ENCODE data around the gene HNRNPUL1. TPM values are rescaled to one million over a fixed set of nuclear protein-coding genes. Genes with fewer than 3 reads are reported as not detected.

HNRNPUL1 gene
- polyA plus RNA-seq, 4 donors: 76.3 to 139 (median 99.1) TPM

- Histone ChIP-seq H3K4me1 (ENCODE audit: control insufficient read depth in 3 of 3, insufficient read depth in 2 of 3, low read depth in 1 of 3, low read length in 2 of 3) (peaks cover 0 to 22% (median 0%) of the 10 kb centered on the region in 3 donors), H3K4me3 (ENCODE audit: low read depth in 1 of 3, low read length in 3 of 3) (no peak overlapping the region), H3K9me3 (ENCODE audit: control insufficient read depth in 2 of 2, insufficient read depth in 1 of 2, low read depth in 1 of 2, low read length in 1 of 2) (no peaks in the 10 kb centered on the region), H3K27ac (ENCODE audit: low read depth in 1 of 3, low read length in 2 of 3) (no peak overlapping the region), H3K36me3 (ENCODE audit: control insufficient read depth in 3 of 3, insufficient read depth in 2 of 3, low read depth in 1 of 3, low read length in 3 of 3) (peaks cover 0 to 20% (median 6%) of the 10 kb centered on the region in 3 donors), H3K27me3 (ENCODE audit: control insufficient read depth in 3 of 3, insufficient read depth in 3 of 3, low read length in 3 of 3) (peaks cover 0 to 33% (median 0%) of the 10 kb centered on the region in 3 donors)
- FAIRE-seq (no peak), DNase-seq (no peak)
- 46 to 65% (median 55%) methylated on average over 30 to 47 of the region's 47 CpGs for WGBS, 3 donors
Measured at GRCh38 chr19:41330946-41331678, 66.9 kb downstream of the HNRNPUL1 start.

GRCh38 chr19:41332000-41332399 lies 67.8 kb downstream of the HNRNPUL1 start:
- Histone ChIP-seq H3K36me3 (ENCODE audit: control insufficient read depth in 3 of 3, insufficient read depth in 2 of 3, low read depth in 1 of 3, low read length in 3 of 3) (peaks cover 0 to 20% (median 6%) of the 10 kb centered on the region in 3 donors), H3K4me1 (ENCODE audit: control insufficient read depth in 3 of 3, insufficient read depth in 2 of 3, low read depth in 1 of 3, low read length in 2 of 3) (peaks cover 0 to 13% (median 0%) of the 10 kb centered on the region in 3 donors), H3K4me3 (ENCODE audit: low read depth in 1 of 3, low read length in 3 of 3) (no peak overlapping the region), H3K27ac (ENCODE audit: low read depth in 1 of 3, low read length in 2 of 3) (no peak overlapping the region), H3K27me3 (ENCODE audit: control insufficient read depth in 3 of 3, insufficient read depth in 3 of 3, low read length in 3 of 3) (peaks cover 0 to 24% (median 0%) of the 10 kb centered on the region in 3 donors), H3K9me3 (ENCODE audit: control insufficient read depth in 2 of 2, insufficient read depth in 1 of 2, low read depth in 1 of 2, low read length in 1 of 2) (no peaks in the 10 kb centered on the region)
- no peak for DNase-seq
- no peak for FAIRE-seq
- WGBS, 3 donors: 86 to 90% (median 88%) methylated on average over 16 of the region's 16 CpGs

GRCh38 chr19:41332468-41332867 lies 68.3 kb downstream of the HNRNPUL1 start:
- H3K36me3 ChIP-seq (ENCODE audit: control insufficient read depth in 3 of 3, insufficient read depth in 2 of 3, low read depth in 1 of 3, low read length in 3 of 3): peaks cover 0 to 20% (median 6%) of the 10 kb centered on the region in 3 donors
- peaks cover 0 to 8% (median 0%) of the 10 kb centered on the region in 3 donors for H3K4me1 ChIP-seq (ENCODE audit: control insufficient read depth in 3 of 3, insufficient read depth in 2 of 3, low read depth in 1 of 3, low read length in 2 of 3)
- FAIRE-seq: no peak

GRCh38 chr19:41334793-41335192 lies 70.6 kb downstream of the HNRNPUL1 start:
- no peak overlapping the region for H3K4me3 ChIP-seq (ENCODE audit: low read depth in 1 of 3, low read length in 3 of 3)
- H3K4me1 ChIP-seq (ENCODE audit: control insufficient read depth in 3 of 3, insufficient read depth in 2 of 3, low read depth in 1 of 3, low read length in 2 of 3): no peaks in the 10 kb centered on the region
- FAIRE-seq (no peak), DNase-seq (no peak)
- 66 to 68% (median 68%) methylated on average over 5 of the region's 5 CpGs for WGBS, 3 donors
- H3K27ac ChIP-seq (ENCODE audit: low read depth in 1 of 3, low read length in 2 of 3): peak overlapping the region in 1 of 3 donors; percentile 62
- peaks cover 0 to 17% (median 0%) of the 10 kb centered on the region in 3 donors for H3K27me3 ChIP-seq (ENCODE audit: control insufficient read depth in 3 of 3, insufficient read depth in 3 of 3, low read length in 3 of 3)
- no peaks in the 10 kb centered on the region for H3K9me3 ChIP-seq (ENCODE audit: control insufficient read depth in 2 of 2, insufficient read depth in 1 of 2, low read depth in 1 of 2, low read length in 1 of 2)
- peaks cover 0 to 13% (median 6%) of the 10 kb centered on the region in 3 donors for H3K36me3 ChIP-seq (ENCODE audit: control insufficient read depth in 3 of 3, insufficient read depth in 2 of 3, low read depth in 1 of 3, low read length in 3 of 3)

More at GRCh38 chr19:41332468-41332867, 68.3 kb downstream of the HNRNPUL1 start:
- Histone ChIP-seq H3K27ac (ENCODE audit: low read depth in 1 of 3, low read length in 2 of 3) (no peak overlapping the region), H3K27me3 (ENCODE audit: control insufficient read depth in 3 of 3, insufficient read depth in 3 of 3, low read length in 3 of 3) (peaks cover 0 to 20% (median 0%) of the 10 kb centered on the region in 3 donors), H3K9me3 (ENCODE audit: control insufficient read depth in 2 of 2, insufficient read depth in 1 of 2, low read depth in 1 of 2, low read length in 1 of 2) (no peaks in the 10 kb centered on the region), H3K4me3 (ENCODE audit: low read depth in 1 of 3, low read length in 3 of 3) (no peak overlapping the region)
- no peak for DNase-seq
- WGBS, 3 donors: 71 to 87% (median 75%) methylated on average over 5 of the region's 5 CpGs

GRCh38 chr19:41335467-41335866 lies 71.3 kb downstream of the HNRNPUL1 start:
- DNase-seq (no peak), FAIRE-seq (no peak)
- Histone ChIP-seq H3K27me3 (ENCODE audit: control insufficient read depth in 3 of 3, insufficient read depth in 3 of 3, low read length in 3 of 3) (peaks cover 0 to 15% (median 0%) of the 10 kb centered on the region in 3 donors), H3K36me3 (ENCODE audit: control insufficient read depth in 3 of 3, insufficient read depth in 2 of 3, low read depth in 1 of 3, low read length in 3 of 3) (peaks cover 0 to 13% (median 6%) of the 10 kb centered on the region in 3 donors), H3K9me3 (ENCODE audit: control insufficient read depth in 2 of 2, insufficient read depth in 1 of 2, low read depth in 1 of 2, low read length in 1 of 2) (no peaks in the 10 kb centered on the region), H3K4me3 (ENCODE audit: low read depth in 1 of 3, low read length in 3 of 3) (no peak overlapping the region), H3K4me1 (ENCODE audit: control insufficient read depth in 3 of 3, insufficient read depth in 2 of 3, low read depth in 1 of 3, low read length in 2 of 3) (no peaks in the 10 kb centered on the region), H3K27ac (ENCODE audit: low read depth in 1 of 3, low read length in 2 of 3) (no peak overlapping the region)
- WGBS, 3 donors: 89 to 94% (median 91%) methylated on average over 10 of the region's 10 CpGs

- Histone ChIP-seq H3K4me1 (ENCODE audit: control insufficient read depth in 3 of 3, insufficient read depth in 2 of 3, low read depth in 1 of 3, low read length in 2 of 3) (no peaks in the 10 kb centered on the region), H3K27ac (ENCODE audit: low read depth in 1 of 3, low read length in 2 of 3) (no peak overlapping the region), H3K27me3 (ENCODE audit: control insufficient read depth in 3 of 3, insufficient read depth in 3 of 3, low read length in 3 of 3) (no peaks in the 10 kb centered on the region), H3K36me3 (ENCODE audit: control insufficient read depth in 3 of 3, insufficient read depth in 2 of 3, low read depth in 1 of 3, low read length in 3 of 3) (peaks cover 0 to 14% (median 2%) of the 10 kb centered on the region in 3 donors), H3K9me3 (ENCODE audit: control insufficient read depth in 2 of 2, insufficient read depth in 1 of 2, low read depth in 1 of 2, low read length in 1 of 2) (no peaks in the 10 kb centered on the region), H3K4me3 (ENCODE audit: low read depth in 1 of 3, low read length in 3 of 3) (no peak overlapping the region)
- 92 to 97% (median 94%) methylated on average over 5 of the region's 5 CpGs for WGBS, 3 donors
- FAIRE-seq (no peak), DNase-seq (no peak)
Measured at GRCh38 chr19:41339936-41340335, 75.8 kb downstream of the HNRNPUL1 start.

GRCh38 chr19:41341669-41342490 lies 77.7 kb downstream of the HNRNPUL1 start:
- DNase-seq (peak; percentile 47 to 61), FAIRE-seq (no peak)
- no peak overlapping the region for H3K4me3 ChIP-seq (ENCODE audit: low read depth in 1 of 3, low read length in 3 of 3)
- 64 to 77% (median 70%) methylated on average over 20 of the region's 20 CpGs for WGBS, 3 donors
- H3K27me3 ChIP-seq (ENCODE audit: control insufficient read depth in 3 of 3, insufficient read depth in 3 of 3, low read length in 3 of 3): no peaks in the 10 kb centered on the region
- H3K9me3 ChIP-seq (ENCODE audit: control insufficient read depth in 2 of 2, insufficient read depth in 1 of 2, low read depth in 1 of 2, low read length in 1 of 2): no peaks in the 10 kb centered on the region
- no peak overlapping the region for H3K27ac ChIP-seq (ENCODE audit: low read depth in 1 of 3, low read length in 2 of 3)
- no peaks in the 10 kb centered on the region for H3K4me1 ChIP-seq (ENCODE audit: control insufficient read depth in 3 of 3, insufficient read depth in 2 of 3, low read depth in 1 of 3, low read length in 2 of 3)
- peaks cover 0 to 15% (median 2%) of the 10 kb centered on the region in 3 donors for H3K36me3 ChIP-seq (ENCODE audit: control insufficient read depth in 3 of 3, insufficient read depth in 2 of 3, low read depth in 1 of 3, low read length in 3 of 3)

- 95 to 100% (median 97%) methylated on average over 2 of the region's 2 CpGs for WGBS, 3 donors
- Histone ChIP-seq H3K4me3 (ENCODE audit: low read depth in 1 of 3, low read length in 3 of 3) (no peak overlapping the region), H3K27me3 (ENCODE audit: control insufficient read depth in 3 of 3, insufficient read depth in 3 of 3, low read length in 3 of 3) (peaks cover 0 to 1% (median 0%) of the 10 kb centered on the region in 3 donors), H3K9me3 (ENCODE audit: control insufficient read depth in 2 of 2, insufficient read depth in 1 of 2, low read depth in 1 of 2, low read length in 1 of 2) (no peaks in the 10 kb centered on the region), H3K4me1 (ENCODE audit: control insufficient read depth in 3 of 3, insufficient read depth in 2 of 3, low read depth in 1 of 3, low read length in 2 of 3) (peaks cover 0 to under 1% (median 0%) of the 10 kb centered on the region in 3 donors), H3K36me3 (ENCODE audit: control insufficient read depth in 3 of 3, insufficient read depth in 2 of 3, low read depth in 1 of 3, low read length in 3 of 3) (peaks cover 0 to 19% (median 2%) of the 10 kb centered on the region in 3 donors), H3K27ac (ENCODE audit: low read depth in 1 of 3, low read length in 2 of 3) (no peak overlapping the region)
- DNase-seq (no peak), FAIRE-seq (no peak)
Measured at GRCh38 chr19:41344162-41344561, 80.0 kb downstream of the HNRNPUL1 start.
